ENCODE results near the gene DVL3.
A peak's percentile ranks its signal among the peaks of the same experiment; 100 is the strongest.

DVL3 gene

DNA sequence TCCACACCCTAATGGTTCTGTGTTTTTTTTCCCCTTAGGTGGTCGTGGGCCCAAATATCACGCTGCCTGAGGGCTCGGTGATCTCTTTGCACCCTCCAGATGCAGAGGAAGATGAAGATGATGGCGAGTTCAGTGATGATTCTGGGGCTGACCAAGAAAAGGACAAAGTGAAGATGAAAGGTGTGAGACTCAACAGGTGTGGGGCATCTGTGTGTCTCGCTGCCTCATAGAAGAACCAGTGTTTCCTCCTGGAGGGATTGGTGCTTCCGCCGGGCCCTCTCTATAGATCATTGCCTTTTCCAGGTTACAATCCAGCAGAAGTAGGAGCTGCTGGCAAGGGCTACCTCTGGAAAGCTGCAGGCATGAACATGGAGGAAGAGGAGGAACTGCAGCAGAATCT, 13.0 kb upstream of the DVL3 start:
- DNase-seq (ENCODE audit: low read depth), result no peak
- H3K4me3 ChIP-seq (ENCODE audit: low read length), result no peak overlapping the region
- TF ChIP-seq, protein P1, sequence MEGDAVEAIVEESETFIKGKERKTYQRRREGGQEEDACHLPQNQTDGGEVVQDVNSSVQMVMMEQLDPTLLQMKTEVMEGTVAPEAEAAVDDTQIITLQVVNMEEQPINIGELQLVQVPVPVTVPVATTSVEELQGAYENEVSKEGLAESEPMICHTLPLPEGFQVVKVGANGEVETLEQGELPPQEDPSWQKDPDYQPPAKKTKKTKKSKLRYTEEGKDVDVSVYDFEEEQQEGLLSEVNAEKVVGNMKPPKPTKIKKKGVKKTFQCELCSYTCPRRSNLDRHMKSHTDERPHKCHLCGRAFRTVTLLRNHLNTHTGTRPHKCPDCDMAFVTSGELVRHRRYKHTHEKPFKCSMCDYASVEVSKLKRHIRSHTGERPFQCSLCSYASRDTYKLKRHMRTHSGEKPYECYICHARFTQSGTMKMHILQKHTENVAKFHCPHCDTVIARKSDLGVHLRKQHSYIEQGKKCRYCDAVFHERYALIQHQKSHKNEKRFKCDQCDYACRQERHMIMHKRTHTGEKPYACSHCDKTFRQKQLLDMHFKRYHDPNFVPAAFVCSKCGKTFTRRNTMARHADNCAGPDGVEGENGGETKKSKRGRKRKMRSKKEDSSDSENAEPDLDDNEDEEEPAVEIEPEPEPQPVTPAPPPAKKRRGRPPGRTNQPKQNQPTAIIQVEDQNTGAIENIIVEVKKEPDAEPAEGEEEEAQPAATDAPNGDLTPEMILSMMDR (conservative IDR thresholded peaks at IDR 0.05; ENCODE audit: low read depth, low read length), result no peak

DNA sequence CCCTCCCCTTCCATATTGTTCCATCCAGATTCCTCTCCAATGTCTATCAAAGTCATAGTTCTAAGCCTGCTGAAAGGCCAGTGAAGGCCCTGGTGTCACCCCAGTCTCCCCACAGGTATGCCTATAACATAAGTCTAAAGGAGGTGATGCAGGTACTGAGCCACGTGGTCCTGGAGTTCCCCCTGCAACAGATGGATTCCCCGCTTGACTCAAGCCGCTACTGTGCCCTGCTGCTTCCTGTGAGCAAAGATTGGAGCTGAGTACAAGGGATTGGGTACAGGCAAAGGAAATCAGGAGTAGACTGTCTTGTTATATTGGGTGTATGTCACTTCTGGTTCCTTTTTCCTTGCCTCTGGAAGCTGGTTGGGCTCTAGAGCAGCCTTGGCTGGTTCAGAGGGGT, 11.8 kb upstream of the DVL3 start:
- H3K4me3 ChIP-seq (ENCODE audit: low read length), result no peak overlapping the region
- DNase-seq (ENCODE audit: low read depth), result no peak
- TF ChIP-seq, protein P1 (conservative IDR thresholded peaks at IDR 0.05; ENCODE audit: low read depth, low read length), result no peak

DNA sequence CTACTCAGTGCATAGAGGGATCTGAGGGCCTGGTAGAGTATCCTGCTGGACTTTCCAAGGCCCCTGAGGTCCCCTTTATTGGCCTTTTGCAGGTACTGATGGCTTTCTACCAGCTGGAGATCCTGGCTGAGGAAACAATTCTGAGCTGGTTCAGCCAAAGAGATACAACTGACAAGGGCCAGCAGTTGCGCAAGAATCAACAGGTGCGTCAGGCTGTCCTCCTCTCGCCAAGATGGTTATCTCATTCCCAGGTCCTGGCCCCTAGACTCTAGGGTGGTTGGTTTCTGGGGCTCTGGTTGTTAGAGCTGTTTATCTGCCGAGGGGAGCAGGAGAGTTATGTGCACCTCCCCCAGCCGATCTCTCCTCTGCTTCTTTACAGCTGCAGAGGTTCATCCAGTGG, 10.7 kb upstream of the DVL3 start:
- no peak overlapping the region for H3K4me3 ChIP-seq (ENCODE audit: low read length)
- TF ChIP-seq, protein P1 (conservative IDR thresholded peaks at IDR 0.05; ENCODE audit: low read depth, low read length), result no peak
- DNase-seq (ENCODE audit: low read depth), result no peak

DNA sequence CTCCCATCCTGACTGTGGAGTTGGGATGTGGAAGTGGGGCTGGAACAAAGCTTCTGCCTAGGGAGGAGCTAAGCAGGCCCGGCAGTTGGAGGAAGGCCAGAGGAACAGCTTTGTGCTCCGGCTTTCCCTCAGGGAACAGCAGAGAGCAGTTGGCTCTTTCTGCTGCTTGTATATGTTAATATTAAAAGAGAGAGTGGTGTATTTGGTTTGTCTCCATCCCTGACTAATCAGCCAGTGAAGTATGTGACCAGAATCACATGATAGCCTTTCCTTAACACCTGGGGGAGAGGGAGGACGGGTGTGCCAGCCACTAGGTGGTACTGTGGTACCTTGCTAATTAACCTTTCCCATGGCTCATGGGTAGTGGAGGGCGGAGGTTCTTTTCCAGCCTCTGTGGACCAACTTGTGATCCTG, 10.1 kb upstream of the DVL3 start:
- H3K4me3 ChIP-seq (ENCODE audit: low read length), result no peak overlapping the region
- TF ChIP-seq, protein P1 (conservative IDR thresholded peaks at IDR 0.05; ENCODE audit: low read depth, low read length), result peak; percentile 67
- peak; percentile 87 for DNase-seq (ENCODE audit: low read depth)

DNA sequence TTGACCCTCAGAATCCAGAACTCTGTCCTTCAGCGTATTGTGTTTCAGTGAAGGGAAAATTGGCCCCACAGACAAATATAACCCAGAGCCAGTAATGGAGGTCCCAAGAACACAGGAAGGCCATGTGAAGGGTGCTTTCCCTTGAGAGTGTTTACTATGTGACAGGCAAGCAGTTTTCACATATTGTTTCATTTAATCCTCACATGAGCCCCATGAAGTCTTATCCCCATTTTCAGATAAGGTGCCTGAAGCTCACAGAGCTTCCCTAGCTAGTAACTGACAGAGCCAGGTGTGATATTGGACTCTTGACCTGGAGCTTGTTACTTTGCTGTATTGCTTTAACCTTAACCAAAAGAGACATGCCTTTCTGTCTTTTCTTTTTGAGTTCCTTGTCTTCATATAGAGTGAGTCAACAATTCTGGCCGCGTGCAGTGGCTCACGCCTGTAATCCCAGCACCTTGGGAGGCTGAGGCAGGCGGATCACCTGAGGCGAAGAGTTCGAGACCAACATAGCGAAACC, 9.4 kb upstream of the DVL3 start:
- H3K4me3 ChIP-seq (ENCODE audit: low read length), result no peak overlapping the region
- TF ChIP-seq, protein P1 (conservative IDR thresholded peaks at IDR 0.05; ENCODE audit: low read depth, low read length), result no peak
- no peak for DNase-seq (ENCODE audit: low read depth)

DNA sequence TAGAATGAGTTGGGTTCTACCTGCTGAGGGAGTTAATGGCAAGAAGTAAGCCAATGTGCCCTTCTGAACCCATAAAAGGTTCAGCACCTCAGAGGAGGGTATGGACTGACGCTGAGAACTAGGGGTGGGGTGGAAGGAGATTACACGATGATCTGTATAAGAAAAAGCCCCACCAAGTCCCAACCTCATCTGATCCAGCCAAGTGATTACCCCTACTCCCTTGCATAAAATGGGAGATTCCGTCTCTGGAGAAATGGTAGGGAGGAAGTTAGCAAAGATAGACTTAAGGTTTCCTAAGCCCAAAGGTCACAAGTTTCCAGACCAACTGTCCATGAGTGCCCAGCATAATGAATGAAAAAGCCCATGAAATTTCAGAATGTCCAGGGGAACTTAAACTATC, 7.1 kb upstream of the DVL3 start:
- no peak for DNase-seq (ENCODE audit: low read depth)
- H3K4me3 ChIP-seq (ENCODE audit: low read length), result no peak overlapping the region
- TF ChIP-seq, protein P1 (conservative IDR thresholded peaks at IDR 0.05; ENCODE audit: low read depth, low read length), result no peak

DNA sequence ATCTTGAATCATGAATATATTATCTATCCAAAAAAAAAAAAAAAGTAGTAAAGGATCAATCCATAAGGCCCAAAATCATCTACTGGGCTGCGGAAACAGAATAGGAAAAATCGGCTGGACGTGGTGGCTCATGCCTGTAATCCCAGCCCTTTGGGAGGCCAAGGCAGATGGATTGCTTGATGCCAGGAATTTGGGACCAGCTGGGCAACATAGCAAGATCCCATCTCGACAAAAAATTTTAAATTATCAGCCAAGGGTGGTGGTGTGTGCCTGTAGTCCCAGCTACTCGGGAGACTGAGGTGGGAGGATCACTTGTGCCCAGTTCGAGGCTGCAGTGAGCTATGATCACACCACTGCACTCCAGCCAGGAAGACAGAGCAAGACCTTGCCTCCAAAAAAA, 6.1 kb upstream of the DVL3 start:
- DNase-seq (ENCODE audit: low read depth), result no peak
- H3K4me3 ChIP-seq (ENCODE audit: low read length), result no peak overlapping the region
- TF ChIP-seq, protein P1 (conservative IDR thresholded peaks at IDR 0.05; ENCODE audit: low read depth, low read length), result no peak
